HL-60 (cell line): Measurements from ENCODE around the gene LILRB3.
A peak's percentile ranks its signal among the peaks of the same experiment; 100 is the strongest.

Experiments used
- DNase-seq, 2 experiments: peaks; one replicate each; pipeline ENCODE4 v3.0.0-alpha.2; 2010 to 2020; ENCODE audit warnings: low read depth in 1 of 2, low spot score in 1 of 2
- H3K27ac ChIP-seq: fragments of 250-450 bp; sonication (Bioruptor Pico); replicated peaks from 2 replicates; pipeline ENCODE4 v1.5.1; 2020; ENCODE audit warnings: mild to moderate bottlenecking, moderate library complexity
- H3K27me3 ChIP-seq: fragments of 250-450 bp; sonication (Bioruptor Pico); 2 replicates; pipeline ENCODE4 v1.5.1; 2021; ENCODE audit warnings: mild to moderate bottlenecking, moderate library complexity; ENCODE audit not compliant: insufficient read depth, poor library complexity, severe bottlenecking
- H3K4me3 ChIP-seq: replicated peaks from 2 replicates; pipeline ENCODE4 v1.5.1; 2011; ENCODE audit warnings: mild to moderate bottlenecking, control low read depth, low read length; ENCODE audit not compliant: insufficient read depth
- GABPA ChIP-seq: IDR thresholded peaks from 2 replicates; pipeline ENCODE4 v1.6.1; 2012; ENCODE audit warnings: low read depth
- POLR2AphosphoS5 ChIP-seq: IDR thresholded peaks from 2 replicates; pipeline ENCODE4 v1.6.1; 2012; ENCODE audit warnings: low read depth
- SPI1 ChIP-seq: IDR thresholded peaks from 2 replicates; pipeline ENCODE4 v1.6.1; 2012; ENCODE audit warnings: low read depth, mild to moderate bottlenecking, borderline replicate concordance
- TF ChIP-seq, protein P1 (sequence below): IDR thresholded peaks from one replicate; pipeline ENCODE4 v1.5.1; 2011; ENCODE audit warnings: low read length, control low read depth, inconsistent platforms; ENCODE audit not compliant: insufficient read depth
- TF ChIP-seq, protein P2 (sequence below): IDR thresholded peaks from 2 replicates; pipeline ENCODE4 v1.6.1; 2012; ENCODE audit warnings: low read depth; ENCODE audit not compliant: insufficient replicate concordance

LILRB3 gene

DNA sequence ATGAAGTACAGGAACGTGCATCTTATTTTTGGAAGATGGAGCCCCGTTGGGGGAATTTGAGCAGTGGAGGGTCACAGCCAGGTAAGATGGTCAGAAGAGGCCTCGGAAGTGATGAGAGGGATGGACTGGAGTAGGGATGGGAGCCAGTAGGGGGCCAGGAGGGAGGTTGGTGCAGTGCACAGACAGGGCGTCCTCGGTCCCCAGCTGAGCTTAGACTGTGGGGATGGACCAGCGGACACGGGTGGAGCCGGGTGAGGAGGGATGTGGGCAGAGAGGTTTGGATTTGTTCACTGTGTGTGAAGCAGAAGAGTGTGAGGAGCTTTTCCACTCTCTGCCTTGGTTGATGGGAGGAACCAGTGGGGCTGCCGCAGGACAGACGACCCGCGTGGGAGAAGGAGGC lies 11.6 kb downstream of the LILRB3 start:
- Histone ChIP-seq H3K27ac (no peak overlapping the region), H3K4me3 (no peak overlapping the region), H3K27me3 (no peaks in the 10 kb centered on the region)
- DNase-seq = no peak
- TF ChIP-seq SPI1 = no peak
- TF ChIP-seq POLR2AphosphoS5 = no peak
- no peak for TF ChIP-seq GABPA
- TF ChIP-seq, protein P1, sequence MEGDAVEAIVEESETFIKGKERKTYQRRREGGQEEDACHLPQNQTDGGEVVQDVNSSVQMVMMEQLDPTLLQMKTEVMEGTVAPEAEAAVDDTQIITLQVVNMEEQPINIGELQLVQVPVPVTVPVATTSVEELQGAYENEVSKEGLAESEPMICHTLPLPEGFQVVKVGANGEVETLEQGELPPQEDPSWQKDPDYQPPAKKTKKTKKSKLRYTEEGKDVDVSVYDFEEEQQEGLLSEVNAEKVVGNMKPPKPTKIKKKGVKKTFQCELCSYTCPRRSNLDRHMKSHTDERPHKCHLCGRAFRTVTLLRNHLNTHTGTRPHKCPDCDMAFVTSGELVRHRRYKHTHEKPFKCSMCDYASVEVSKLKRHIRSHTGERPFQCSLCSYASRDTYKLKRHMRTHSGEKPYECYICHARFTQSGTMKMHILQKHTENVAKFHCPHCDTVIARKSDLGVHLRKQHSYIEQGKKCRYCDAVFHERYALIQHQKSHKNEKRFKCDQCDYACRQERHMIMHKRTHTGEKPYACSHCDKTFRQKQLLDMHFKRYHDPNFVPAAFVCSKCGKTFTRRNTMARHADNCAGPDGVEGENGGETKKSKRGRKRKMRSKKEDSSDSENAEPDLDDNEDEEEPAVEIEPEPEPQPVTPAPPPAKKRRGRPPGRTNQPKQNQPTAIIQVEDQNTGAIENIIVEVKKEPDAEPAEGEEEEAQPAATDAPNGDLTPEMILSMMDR = no peak
- TF ChIP-seq, protein P2, sequence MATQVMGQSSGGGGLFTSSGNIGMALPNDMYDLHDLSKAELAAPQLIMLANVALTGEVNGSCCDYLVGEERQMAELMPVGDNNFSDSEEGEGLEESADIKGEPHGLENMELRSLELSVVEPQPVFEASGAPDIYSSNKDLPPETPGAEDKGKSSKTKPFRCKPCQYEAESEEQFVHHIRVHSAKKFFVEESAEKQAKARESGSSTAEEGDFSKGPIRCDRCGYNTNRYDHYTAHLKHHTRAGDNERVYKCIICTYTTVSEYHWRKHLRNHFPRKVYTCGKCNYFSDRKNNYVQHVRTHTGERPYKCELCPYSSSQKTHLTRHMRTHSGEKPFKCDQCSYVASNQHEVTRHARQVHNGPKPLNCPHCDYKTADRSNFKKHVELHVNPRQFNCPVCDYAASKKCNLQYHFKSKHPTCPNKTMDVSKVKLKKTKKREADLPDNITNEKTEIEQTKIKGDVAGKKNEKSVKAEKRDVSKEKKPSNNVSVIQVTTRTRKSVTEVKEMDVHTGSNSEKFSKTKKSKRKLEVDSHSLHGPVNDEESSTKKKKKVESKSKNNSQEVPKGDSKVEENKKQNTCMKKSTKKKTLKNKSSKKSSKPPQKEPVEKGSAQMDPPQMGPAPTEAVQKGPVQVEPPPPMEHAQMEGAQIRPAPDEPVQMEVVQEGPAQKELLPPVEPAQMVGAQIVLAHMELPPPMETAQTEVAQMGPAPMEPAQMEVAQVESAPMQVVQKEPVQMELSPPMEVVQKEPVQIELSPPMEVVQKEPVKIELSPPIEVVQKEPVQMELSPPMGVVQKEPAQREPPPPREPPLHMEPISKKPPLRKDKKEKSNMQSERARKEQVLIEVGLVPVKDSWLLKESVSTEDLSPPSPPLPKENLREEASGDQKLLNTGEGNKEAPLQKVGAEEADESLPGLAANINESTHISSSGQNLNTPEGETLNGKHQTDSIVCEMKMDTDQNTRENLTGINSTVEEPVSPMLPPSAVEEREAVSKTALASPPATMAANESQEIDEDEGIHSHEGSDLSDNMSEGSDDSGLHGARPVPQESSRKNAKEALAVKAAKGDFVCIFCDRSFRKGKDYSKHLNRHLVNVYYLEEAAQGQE = no peak

DNA sequence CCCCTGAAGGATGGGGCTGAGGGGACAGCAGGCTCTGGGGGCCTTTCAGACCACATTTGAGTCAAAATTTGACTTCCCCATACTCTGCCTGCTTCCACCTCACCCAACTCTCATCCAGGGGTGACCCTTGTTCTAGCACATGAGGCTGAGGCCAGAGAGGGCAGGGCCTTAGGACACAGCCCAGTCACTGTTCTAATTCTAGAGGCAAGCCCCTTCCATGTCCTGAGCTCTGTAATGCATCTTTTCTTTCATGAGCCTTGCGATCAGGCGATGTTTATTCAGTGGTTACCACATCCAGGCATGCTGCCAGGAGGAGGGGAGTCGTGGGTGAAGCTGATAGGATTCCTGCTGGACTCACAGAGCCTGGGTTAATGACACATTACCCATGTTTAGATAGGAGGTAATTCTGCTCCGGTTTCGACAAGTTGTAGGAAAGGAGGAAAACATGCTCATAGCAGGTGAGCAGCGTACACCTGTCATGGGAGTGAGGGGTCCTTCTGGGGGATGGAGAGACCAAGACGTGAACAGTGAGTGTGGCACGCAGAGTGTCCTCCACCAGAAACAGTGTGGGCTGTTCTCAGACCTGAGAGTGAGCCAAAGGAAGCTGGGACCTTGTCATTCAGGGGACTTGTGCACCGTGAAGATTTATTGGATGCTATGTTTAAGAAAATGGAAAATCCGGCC lies 12.9 kb downstream of the LILRB3 start:
- peak; percentile 44 to 55 for DNase-seq
- Histone ChIP-seq H3K4me3 (no peak overlapping the region), H3K27me3 (no peaks in the 10 kb centered on the region), H3K27ac (peak overlapping the region; percentile 86)
- peak; percentile 16; the same call in 1 of the 2 replicates for TF ChIP-seq SPI1
- no peak for TF ChIP-seq POLR2AphosphoS5

DNA sequence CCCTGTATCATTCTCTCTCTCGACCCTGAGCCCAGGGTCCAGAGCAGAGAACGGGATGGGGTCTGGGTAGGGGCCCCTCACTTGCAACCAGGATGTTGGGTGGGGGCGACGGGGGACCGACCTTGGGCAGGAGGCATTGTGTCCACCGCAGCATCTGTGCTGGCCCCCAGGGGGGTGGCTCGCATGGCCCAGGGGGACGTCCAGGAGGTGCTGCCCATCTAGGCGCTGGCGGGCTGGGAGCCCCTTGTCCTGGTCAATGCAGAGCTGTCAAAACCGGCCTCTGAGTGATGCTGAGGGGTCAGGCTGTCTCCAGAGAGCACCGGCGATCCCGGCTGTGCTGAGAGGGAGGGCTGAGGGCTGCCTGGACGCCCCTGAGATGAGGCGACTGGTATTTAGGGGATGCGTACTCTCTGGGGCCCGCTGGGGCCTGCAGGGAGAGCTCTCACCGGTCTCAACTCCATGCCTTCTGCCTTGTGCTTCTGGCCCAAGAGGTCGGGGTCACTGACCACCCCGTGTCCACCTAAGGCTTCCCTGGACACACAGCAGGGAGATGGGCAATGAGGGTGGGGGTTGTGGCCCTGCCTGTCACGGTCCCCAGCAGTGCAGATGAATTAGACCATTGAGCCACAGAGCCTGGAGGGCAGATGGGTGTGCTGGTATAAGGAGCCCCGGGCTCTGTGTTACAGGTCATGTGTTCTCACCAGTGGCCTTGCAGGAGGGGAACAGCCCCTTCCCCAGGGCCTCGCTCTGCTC lies 13.6 kb downstream of the LILRB3 start:
- peak; percentile 12 for TF ChIP-seq POLR2AphosphoS5
- TF ChIP-seq, protein P1 = no peak
- TF ChIP-seq, protein P2 = no peak
- no peak for TF ChIP-seq GABPA
- no peak for TF ChIP-seq SPI1
- Histone ChIP-seq H3K4me3 (no peak overlapping the region), H3K27me3 (no peaks in the 10 kb centered on the region), H3K27ac (peak overlapping the region; percentile 86)
- no peak for DNase-seq

DNA sequence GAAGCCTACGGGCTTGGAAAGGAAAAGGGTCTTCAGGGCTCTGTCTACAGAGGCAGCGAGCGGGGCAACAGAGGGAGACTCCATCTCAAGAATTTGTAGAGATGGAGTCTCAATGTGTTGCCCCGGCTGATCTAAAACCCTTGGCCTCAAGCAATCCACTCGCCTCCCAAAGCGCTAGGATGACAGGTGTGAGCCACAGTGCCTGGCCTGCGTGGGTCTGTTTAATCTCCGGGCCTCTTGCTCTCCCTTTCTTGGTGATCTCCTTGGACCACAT lies 14.1 kb downstream of the LILRB3 start:
- TF ChIP-seq, protein P2 = no peak
- TF ChIP-seq, protein P1 = no peak
- Histone ChIP-seq H3K27ac (peak overlapping the region; percentile 86), H3K27me3 (no peaks in the 10 kb centered on the region), H3K4me3 (no peak overlapping the region)
- no peak for DNase-seq
